M059J (cell line): ENCODE measurements around the gene DMGDH. TPM values are rescaled to one million over a fixed set of nuclear protein-coding genes. Genes with fewer than 3 reads are reported as not detected.

Experiments
- DNase-seq: peaks from one replicate; pipeline ENCODE4 v3.0.0-alpha.2; 2012; ENCODE audit warnings: low read depth
- total RNA-seq: library from RNA; depleted of rRNA; stranded (reverse); fragments of >200 nt; shearing (Covaris generic); gene quantifications from 2 replicates; pipeline ENCODE4 v1.2.3, GENCODE V29; 2014; rRNA removed

The DMGDH gene
- total RNA-seq, result not detected in 2 replicates

- no peak for DNase-seq
These were observed at the start of gene DMGDH, which contains the start of gene BHMT2 for GRCh38 chr5:79069488-79070349. DMGDH (minus strand) TSS chr5:79069674; CDS start chr5:79069620, 54 bp downstream. BHMT2 (plus strand) TSS chr5:79069767; CDS start chr5:79069783, 16 bp downstream.

GRCh38 chr5:79112703-79113058 is 43.2 kb upstream of the DMGDH start:
- no peak for DNase-seq

- DNase-seq, result no peak
These were observed 42.7 kb upstream of the DMGDH start for GRCh38 chr5:79111960-79112702.

GRCh38 chr5:79111387-79111959 is 42.0 kb upstream of the DMGDH start, which contains the start of gene BHMT:
BHMT (plus strand) TSS chr5:79111809; CDS start chr5:79111886, 77 bp downstream.
- no peak for DNase-seq

GRCh38 chr5:79109527-79110492 is 40.3 kb upstream of the DMGDH start:
- no peak for DNase-seq

- DNase-seq, result no peak
These were observed 39.3 kb upstream of the DMGDH start for GRCh38 chr5:79108792-79109191.

GRCh38 chr5:79108086-79108485 is 38.6 kb upstream of the DMGDH start:
- DNase-seq, result no peak

- DNase-seq, result peak; percentile 54
These were observed 37.7 kb upstream of the DMGDH start for GRCh38 chr5:79107020-79107796.

- DNase-seq, result no peak
These were observed 36.4 kb upstream of the DMGDH start for GRCh38 chr5:79105868-79106267.

- DNase-seq, result no peak
These were observed 24.3 kb upstream of the DMGDH start for GRCh38 chr5:79093762-79094161.

- no peak for DNase-seq
These were observed 21.6 kb upstream of the DMGDH start for GRCh38 chr5:79091064-79091463.

GRCh38 chr5:79088507-79088906 is 19.0 kb upstream of the DMGDH start:
- DNase-seq, result no peak

- peak; percentile 66 for DNase-seq
These were observed 16.6 kb upstream of the DMGDH start for GRCh38 chr5:79086116-79086515.

GRCh38 chr5:79081779-79082178 is 12.3 kb upstream of the DMGDH start:
- DNase-seq, result no peak

GRCh38 chr5:79080804-79081203 is 11.3 kb upstream of the DMGDH start:
- no peak for DNase-seq

- DNase-seq, result peak; percentile 31
These were observed 8.3 kb upstream of the DMGDH start for GRCh38 chr5:79077680-79078365.

- DNase-seq, result no peak
These were observed 7.3 kb upstream of the DMGDH start for GRCh38 chr5:79076819-79077218.

- DNase-seq, result peak; percentile 5
These were observed 6.4 kb upstream of the DMGDH start for GRCh38 chr5:79075646-79076426.

GRCh38 chr5:79074641-79075040 is 5.2 kb upstream of the DMGDH start:
- DNase-seq, result peak; percentile 78
